Esophagus muscularis mucosa (tissue), 4 donors: ENCODE results near the gene KCNJ15. TPM values are rescaled to one million over a fixed set of nuclear protein-coding genes. Genes with fewer than 3 reads are reported as not detected.

Experiments
- DNase-seq: peaks from one replicate; pipeline ENCODE4 v3.0.0-alpha.2; 2017; ENCODE audit errors: extremely low spot score
- H3K27ac ChIP-seq, 4 donors: fragments of 200-600 bp; sonication (generic); replicated peaks in 1 of 4; 1 replicate in 3 of 4; 2 replicates in 1 of 4; pipeline ENCODE4 v1.5.1; 2016 to 2019; ENCODE audit warnings: mild to moderate bottlenecking in 1 of 4
- H3K27me3 ChIP-seq, 4 donors: fragments of 200-600 bp; sonication (generic); one replicate each; pipeline versions ENCODE4 v1.5.1 to v1.6.0; 2016 to 2019
- H3K36me3 ChIP-seq, 4 donors: fragments of 200-600 bp; sonication (generic); one replicate each; pipeline ENCODE4 v1.5.1; 2016 to 2019
- H3K4me1 ChIP-seq, 4 donors: fragments of 200-600 bp; sonication (generic); one replicate each; pipeline ENCODE4 v1.5.1; 2016 to 2019
- H3K4me3 ChIP-seq, 4 donors: fragments of 200-600 bp; sonication (generic); 1 replicate in 2 of 4; 2 replicates in 2 of 4; pipeline ENCODE4 v1.5.1; 2016 to 2019; ENCODE audit warnings: mild to moderate bottlenecking in 4 of 4, moderate library complexity in 1 of 4
- H3K9me3 ChIP-seq, 4 donors: fragments of 200-600 bp; sonication (generic); 1 replicate in 3 of 4; 2 replicates in 1 of 4; pipeline ENCODE4 v1.5.1; 2016 to 2019
- EP300 ChIP-seq: sonication (generic); formaldehyde crosslinking; IDR thresholded peaks from one replicate; pipeline ENCODE4 v1.6.1; 2017; ENCODE audit warnings: antibody characterized with exemption
- POLR2A ChIP-seq: fragments of 450-650 bp; IDR thresholded peaks from one replicate; pipeline ENCODE4 v1.6.1; 2017; ENCODE audit warnings: antibody characterized with exemption, moderate library complexity, mild to moderate bottlenecking, low read depth
- POLR2AphosphoS5 ChIP-seq, 2 donors: sonication (generic); formaldehyde crosslinking; IDR thresholded peaks; one replicate each; pipeline ENCODE4 v1.6.1; 2017; ENCODE audit warnings: antibody characterized with exemption in 2 of 2
- WGBS: methylation state at CpG from one replicate; pipeline ENCODE4 v1.1.5; 2018; 5-methylcytosine and 5-hydroxymethylcytosine counted together
- intact Hi-C: fragments of 100-400 bp; cut with DNase I; formaldehyde crosslinking; loops from one replicate; pipeline ENCODE4 v1.15.1; 2023
- total RNA-seq, 4 donors: library from RNA; depleted of rRNA; stranded (reverse); fragments of >200 nt; gene quantifications; one replicate each; pipeline versions ENCODE4 v1.1.0 to v1.2.1, GENCODE V29; 2016
- TF ChIP-seq, protein P1 (sequence below), 3 experiments: fragments of 200-600 bp in 2 of 3; fragments of 450-650 bp in 1 of 3; sonication (generic) in 2 of 3; IDR thresholded peaks; one replicate each; pipeline ENCODE4 v1.5.1; 2017 to 2019; ENCODE audit warnings: antibody characterized with exemption in 3 of 3, mild to moderate bottlenecking in 2 of 3, moderate library complexity in 1 of 3

The KCNJ15 gene
- total RNA-seq, 4 donors from 2014 or later: 1.2 to 1.6 TPM; not detected in 2

DNA sequence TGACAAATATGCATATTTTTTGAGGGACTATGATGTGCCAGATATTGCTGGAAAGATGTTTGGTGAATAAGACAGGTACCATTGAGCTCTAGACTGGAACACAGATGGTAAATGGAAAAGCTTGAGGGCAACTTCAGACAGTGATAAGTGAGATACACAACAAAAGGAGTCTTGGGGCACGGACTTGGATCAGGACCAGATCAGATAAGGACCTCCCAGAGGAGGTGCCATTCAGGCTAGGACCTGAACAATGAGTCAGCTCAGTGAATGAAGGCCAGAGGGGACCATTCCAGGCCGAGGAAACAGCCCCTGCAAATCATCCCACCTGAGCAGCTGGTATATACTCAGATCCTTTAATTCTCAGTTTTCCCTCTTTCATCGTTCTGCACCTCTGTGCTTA is 1.8 kb upstream of the KCNJ15 start:
- H3K4me3 ChIP-seq: no peak overlapping the region
- H3K4me1 ChIP-seq: no peaks in the 10 kb centered on the region
- no peak overlapping the region for H3K27ac ChIP-seq
- H3K36me3 ChIP-seq: no peaks in the 10 kb centered on the region
- no peak for DNase-seq
- intact Hi-C loops: no loop called here
- TF ChIP-seq, protein P1, sequence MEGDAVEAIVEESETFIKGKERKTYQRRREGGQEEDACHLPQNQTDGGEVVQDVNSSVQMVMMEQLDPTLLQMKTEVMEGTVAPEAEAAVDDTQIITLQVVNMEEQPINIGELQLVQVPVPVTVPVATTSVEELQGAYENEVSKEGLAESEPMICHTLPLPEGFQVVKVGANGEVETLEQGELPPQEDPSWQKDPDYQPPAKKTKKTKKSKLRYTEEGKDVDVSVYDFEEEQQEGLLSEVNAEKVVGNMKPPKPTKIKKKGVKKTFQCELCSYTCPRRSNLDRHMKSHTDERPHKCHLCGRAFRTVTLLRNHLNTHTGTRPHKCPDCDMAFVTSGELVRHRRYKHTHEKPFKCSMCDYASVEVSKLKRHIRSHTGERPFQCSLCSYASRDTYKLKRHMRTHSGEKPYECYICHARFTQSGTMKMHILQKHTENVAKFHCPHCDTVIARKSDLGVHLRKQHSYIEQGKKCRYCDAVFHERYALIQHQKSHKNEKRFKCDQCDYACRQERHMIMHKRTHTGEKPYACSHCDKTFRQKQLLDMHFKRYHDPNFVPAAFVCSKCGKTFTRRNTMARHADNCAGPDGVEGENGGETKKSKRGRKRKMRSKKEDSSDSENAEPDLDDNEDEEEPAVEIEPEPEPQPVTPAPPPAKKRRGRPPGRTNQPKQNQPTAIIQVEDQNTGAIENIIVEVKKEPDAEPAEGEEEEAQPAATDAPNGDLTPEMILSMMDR (IDR thresholded peaks at IDR 0.05): no peak
- TF ChIP-seq POLR2AphosphoS5 (IDR thresholded peaks at IDR 0.05): no peak
- no peak for TF ChIP-seq POLR2A
- no peak for TF ChIP-seq EP300
- 63% methylated on average over 3 of the region's 3 CpGs for WGBS
- no peaks in the 10 kb centered on the region for H3K9me3 ChIP-seq
- H3K27me3 ChIP-seq: peaks cover 0 to 34% (median 0%) of the 10 kb centered on the region in 4 donors

DNA sequence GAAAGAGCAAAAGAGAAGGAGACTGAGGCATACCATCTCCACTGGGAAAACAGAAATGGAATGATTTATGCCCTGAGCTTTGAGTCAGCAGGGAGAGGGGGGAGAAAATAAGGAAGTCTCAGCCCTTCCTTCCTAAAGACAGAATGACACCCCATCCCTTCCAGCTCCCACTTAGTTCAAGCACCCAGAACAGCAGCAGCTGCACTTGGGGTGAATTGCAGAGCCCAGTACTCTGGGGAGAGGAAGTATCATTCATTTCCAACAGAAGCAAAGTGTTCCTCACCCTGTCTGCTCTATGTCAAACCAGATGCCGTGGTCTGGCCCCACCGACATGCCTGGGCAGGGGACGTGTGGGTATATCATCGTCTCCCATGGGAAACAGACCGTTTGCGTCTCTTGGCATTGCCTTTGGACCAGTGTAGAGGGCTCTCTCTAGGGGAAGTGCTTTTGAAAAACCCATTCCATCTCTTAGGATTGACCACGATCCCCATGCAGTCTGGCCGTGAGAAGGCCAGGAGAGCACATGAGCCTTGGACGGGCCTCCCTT is 1.1 kb upstream of the KCNJ15 start:
- intact Hi-C loops: no loop called here
- DNase-seq: no peak
- no peaks in the 10 kb centered on the region for H3K36me3 ChIP-seq

DNA sequence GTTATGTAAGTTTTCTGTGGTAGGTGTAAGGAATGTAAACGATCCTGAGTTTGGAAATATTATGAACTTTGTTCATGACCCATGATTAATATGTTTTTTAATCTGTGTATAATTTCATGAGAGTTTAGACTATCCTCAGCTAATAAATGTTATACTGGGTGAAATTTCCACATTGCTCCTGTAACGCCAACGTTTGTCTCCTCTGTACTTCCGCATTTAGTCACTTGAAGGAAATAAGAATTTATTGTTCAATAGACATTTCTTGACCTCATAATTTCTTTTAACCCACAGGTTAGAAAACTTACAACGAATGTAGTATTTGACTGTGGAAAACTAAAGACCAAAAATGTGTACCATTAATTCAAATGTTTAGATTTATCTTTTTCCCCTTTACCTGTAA is 876 bp downstream of the KCNJ15 start:
- H3K27me3 ChIP-seq: peaks cover 0 to 31% (median 0%) of the 10 kb centered on the region in 4 donors
- H3K27ac ChIP-seq: no peak overlapping the region
- H3K4me3 ChIP-seq: no peak overlapping the region
- WGBS: 52% methylated on average over 5 of the region's 5 CpGs
- no peak for DNase-seq
- TF ChIP-seq POLR2AphosphoS5 (IDR thresholded peaks at IDR 0.05) (no peak), EP300 (no peak), POLR2A (no peak)
- TF ChIP-seq, protein P1 (IDR thresholded peaks at IDR 0.05): no peak
- intact Hi-C loops: no loop called here
- H3K9me3 ChIP-seq: no peaks in the 10 kb centered on the region
- no peaks in the 10 kb centered on the region for H3K4me1 ChIP-seq
- no peaks in the 10 kb centered on the region for H3K36me3 ChIP-seq

More for the DNA sequence above, 1.1 kb upstream of the KCNJ15 start:
- Histone ChIP-seq H3K4me3 (no peak overlapping the region), H3K27me3 (peaks cover 0 to 34% (median 0%) of the 10 kb centered on the region in 4 donors), H3K9me3 (no peaks in the 10 kb centered on the region), H3K4me1 (no peaks in the 10 kb centered on the region), H3K27ac (no peak overlapping the region)
- WGBS: 89% methylated on average over 9 of the region's 9 CpGs
- TF ChIP-seq EP300 (no peak), POLR2AphosphoS5 (IDR thresholded peaks at IDR 0.05) (no peak), POLR2A (no peak)
- TF ChIP-seq, protein P1 (IDR thresholded peaks at IDR 0.05): no peak

DNA sequence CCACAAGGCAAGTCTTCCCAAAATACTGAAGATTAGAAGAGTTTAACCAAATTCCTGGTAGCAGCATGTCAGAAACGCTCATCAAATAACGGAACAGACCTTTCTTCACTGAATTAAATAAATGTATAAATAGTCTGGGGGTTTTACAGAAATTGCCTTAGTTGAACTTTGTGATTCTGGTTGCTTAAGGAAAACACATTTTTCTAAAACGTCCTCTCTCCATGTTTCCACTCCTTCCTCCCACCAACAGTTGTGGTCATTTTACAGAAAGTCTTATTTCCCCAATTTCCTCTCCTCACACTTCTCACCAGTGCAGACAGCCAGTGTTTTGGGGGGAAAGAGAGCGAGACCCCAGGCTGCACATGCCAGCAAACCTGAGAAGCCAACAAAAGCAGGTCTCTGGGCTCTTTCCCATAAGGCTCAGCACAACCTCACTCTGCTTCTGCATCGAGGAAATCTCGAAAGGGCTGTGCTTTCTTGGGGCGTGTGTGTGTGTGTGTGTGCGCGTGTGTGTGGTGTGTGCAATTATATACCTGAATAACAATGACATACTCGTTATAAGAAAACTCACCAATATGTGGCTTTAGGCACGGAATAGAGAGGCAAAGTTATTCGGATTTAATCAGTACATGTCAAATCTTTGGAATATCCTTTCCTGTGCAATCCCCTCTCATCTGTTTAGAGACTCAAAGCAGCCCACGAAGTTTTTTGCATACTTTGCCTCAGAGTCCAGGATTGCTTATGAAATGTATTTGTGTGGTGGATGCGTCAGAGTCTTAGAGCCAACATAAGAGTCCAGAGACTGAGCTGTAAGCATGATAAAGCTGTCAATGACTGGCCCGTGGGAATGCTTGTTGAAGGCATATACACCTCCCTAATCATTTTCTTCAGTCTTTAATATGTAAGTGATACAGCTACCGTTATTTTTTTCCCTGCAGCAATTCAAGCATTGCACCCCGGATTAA is 2.0 kb downstream of the KCNJ15 start:
- no peaks in the 10 kb centered on the region for H3K4me1 ChIP-seq
- H3K27ac ChIP-seq: no peak overlapping the region
- intact Hi-C loops: no loop called here
- H3K27me3 ChIP-seq: peaks cover 0 to 26% (median 0%) of the 10 kb centered on the region in 4 donors
- 69% methylated on average over 17 of the region's 17 CpGs for WGBS
- no peak for DNase-seq
- no peaks in the 10 kb centered on the region for H3K9me3 ChIP-seq
- no peaks in the 10 kb centered on the region for H3K36me3 ChIP-seq
- H3K4me3 ChIP-seq: no peak overlapping the region
- TF ChIP-seq POLR2AphosphoS5 (IDR thresholded peaks at IDR 0.05): no peak
- no peak for TF ChIP-seq POLR2A
- TF ChIP-seq, protein P1 (IDR thresholded peaks at IDR 0.05): no peak
- no peak for TF ChIP-seq EP300
